H1 (cell line): ENCODE results near the gene DEFB125. TPM values are rescaled to one million over a fixed set of nuclear protein-coding genes. Genes with fewer than 3 reads are reported as not detected.

ENCODE experiments used
- CTCF ChIA-PET: fragments of 300-600 bp; sonication (Branson Sonifier 250); formaldehyde crosslinking; loops from one replicate; lab custom pipeline; 2021; ENCODE audit not compliant: partially characterized antibody; lab: Charles Lee
- POLR2A ChIA-PET: fragments of 300-600 bp; sonication (Branson Sonifier 250); formaldehyde crosslinking; loops from one replicate; lab custom pipeline; 2021; ENCODE audit warnings: inconsistent platforms; ENCODE audit not compliant: partially characterized antibody; lab: Charles Lee
- DNase-seq, 2 experiments: peaks; one replicate each; pipeline versions ENCODE4 v3.0.0 to v3.0.0-alpha.2; 2010 to 2022; ENCODE audit warnings: low spot score in 2 of 2, low read depth in 1 of 2, mixed read lengths in 1 of 2
- FAIRE-seq: peaks from 2 replicates; lab custom pipeline; 2011; peaks lifted over from hg19 to GRCh38; lab: Jason Lieb, UNC
- H2AFZ ChIP-seq: 2 replicates; pipeline ENCODE4 v1.8.1; 2012; ENCODE audit warnings: low read length, inconsistent platforms
- H2AK5ac ChIP-seq: 2 replicates; pipeline ENCODE4 v1.6.1; 2013; ENCODE audit warnings: low read depth, low read length
- H2BK120ac ChIP-seq: replicated peaks from 2 replicates; pipeline ENCODE3; 2013; ENCODE audit warnings: low read depth, low read length, inconsistent platforms
- H2BK12ac ChIP-seq: 2 replicates; pipeline ENCODE4 v1.6.1; 2013; ENCODE audit warnings: low read depth, low read length
- H2BK15ac ChIP-seq: 2 replicates; pipeline ENCODE4 v1.6.1; 2013; ENCODE audit warnings: low read length
- H2BK20ac ChIP-seq: 2 replicates; pipeline ENCODE4 v1.6.1; 2013; ENCODE audit warnings: low read length
- H2BK5ac ChIP-seq: 2 replicates; pipeline ENCODE4 v1.6.1; 2013; ENCODE audit warnings: low read depth, low read length
- H3K14ac ChIP-seq: 2 replicates; pipeline ENCODE4 v1.6.1; 2013; ENCODE audit warnings: inconsistent platforms; ENCODE audit not compliant: insufficient read length
- H3K18ac ChIP-seq: 2 replicates; pipeline ENCODE4 v1.6.1; 2013; ENCODE audit warnings: low read length; ENCODE audit errors: extremely low read depth
- H3K23ac ChIP-seq: 2 replicates; pipeline ENCODE4 v1.6.1; 2013; ENCODE audit warnings: inconsistent platforms; ENCODE audit not compliant: insufficient read length
- H3K23me2 ChIP-seq: 2 replicates; pipeline ENCODE4 v1.6.1; 2013; ENCODE audit warnings: low read depth, low read length
- H3K27ac ChIP-seq: 2 replicates; pipeline ENCODE4 v1.6.1; 2011; ENCODE audit warnings: low read depth, low read length, inconsistent platforms
- H3K27me3 ChIP-seq, 4 experiments: replicated peaks in 1 of 4; 1 replicate in 1 of 4; 2 replicates in 3 of 4; pipeline versions ENCODE4 v1.6.1 to v1.8.1; 2011 to 2013; ENCODE audit warnings: low read length in 3 of 4, mild to moderate bottlenecking in 3 of 4, inconsistent platforms in 2 of 4, mixed read lengths in 2 of 4, moderate library complexity in 1 of 4; ENCODE audit not compliant: control insufficient read depth in 3 of 4, insufficient read depth in 3 of 4; ENCODE audit errors: extremely low read depth in 1 of 4
- H3K36me3 ChIP-seq, 4 experiments: 2 replicates each; pipeline versions ENCODE4 v1.6.1 to v1.8.1; 2011 to 2013; ENCODE audit warnings: mild to moderate bottlenecking in 4 of 4, low read length in 3 of 4, moderate library complexity in 2 of 4, control low read depth in 1 of 4, inconsistent platforms in 1 of 4; ENCODE audit not compliant: insufficient read depth in 4 of 4, control insufficient read depth in 2 of 4
- H3K4ac ChIP-seq: replicated peaks from 2 replicates; pipeline ENCODE3; 2013; ENCODE audit warnings: low read length, low read depth, mixed read lengths, inconsistent platforms; ENCODE audit not compliant: insufficient read length
- H3K4me1 ChIP-seq, 4 experiments: replicated peaks in 1 of 4; 1 replicate in 1 of 4; 2 replicates in 3 of 4; pipeline versions ENCODE4 v1.6.1 to v1.8.1; 2011 to 2013; ENCODE audit warnings: low read length in 3 of 4, inconsistent platforms in 2 of 4, mixed read lengths in 1 of 4; ENCODE audit not compliant: insufficient read depth in 4 of 4, control insufficient read depth in 3 of 4
- H3K4me2 ChIP-seq, 2 experiments: 2 replicates each; pipeline versions ENCODE4 v1.6.1 to v1.8.1; 2011 to 2013; ENCODE audit warnings: low read depth in 2 of 2, low read length in 2 of 2, control low read depth in 1 of 2, inconsistent platforms in 1 of 2, mild to moderate bottlenecking in 1 of 2; ENCODE audit not compliant: insufficient read depth in 1 of 2
- H3K4me3 ChIP-seq, 4 experiments: fragments of 200-600, 300-600 bp in 1 of 4; sonication (generic), shearing (Covaris generic), sonication (Bioruptor Twin) in 1 of 4; 2 replicates each; pipeline versions ENCODE4 v1.5.1 to v1.8.1; 2011 to 2016; ENCODE audit warnings: low read length in 4 of 4, low read depth in 3 of 4, control low read depth in 2 of 4, inconsistent platforms in 2 of 4, mild to moderate bottlenecking in 2 of 4, mixed read lengths in 1 of 4, moderate library complexity in 1 of 4; ENCODE audit not compliant: insufficient read depth in 2 of 4; ENCODE audit errors: extremely low read depth in 1 of 4
- H3K56ac ChIP-seq: replicated peaks from 2 replicates; pipeline ENCODE3; 2013; ENCODE audit warnings: low read depth, mild to moderate bottlenecking, mixed read lengths, low read length, inconsistent platforms; ENCODE audit not compliant: insufficient read length
- H3K79me1 ChIP-seq: 2 replicates; pipeline ENCODE4 v1.6.1; 2013; ENCODE audit warnings: low read depth, low read length, control low read depth
- H3K79me2 ChIP-seq, 2 experiments: 2 replicates each; pipeline versions ENCODE4 v1.6.1 to v1.8.1; 2012 to 2013; ENCODE audit warnings: low read length in 2 of 2, mild to moderate bottlenecking in 2 of 2, inconsistent platforms in 1 of 2; ENCODE audit not compliant: insufficient read depth in 2 of 2, control insufficient read depth in 1 of 2
- H3K9ac ChIP-seq, 4 experiments: replicated peaks in 1 of 4; 1 replicate in 1 of 4; 2 replicates in 3 of 4; pipeline versions ENCODE4 v1.6.1 to v1.8.1; 2011 to 2013; ENCODE audit warnings: low read depth in 3 of 4, low read length in 3 of 4, control low read depth in 2 of 4, mild to moderate bottlenecking in 2 of 4, moderate library complexity in 2 of 4, inconsistent platforms in 1 of 4; ENCODE audit errors: extremely low read depth in 1 of 4
- H3K9me3 ChIP-seq, 2 experiments: 2 replicates each; pipeline versions ENCODE4 v1.6.1 to v1.8.1; 2012 to 2013; ENCODE audit warnings: mild to moderate bottlenecking in 2 of 2, moderate library complexity in 2 of 2, control low read depth in 1 of 2, inconsistent platforms in 1 of 2, low read depth in 1 of 2, low read length in 1 of 2, mixed read lengths in 1 of 2; ENCODE audit not compliant: insufficient read depth in 2 of 2
- H4K20me1 ChIP-seq, 2 experiments: replicated peaks in 1 of 2; 2 replicates each; pipeline versions ENCODE3 to v1.8.1; 2011 to 2013; ENCODE audit warnings: inconsistent platforms in 2 of 2, low read length in 2 of 2, mild to moderate bottlenecking in 1 of 2; ENCODE audit not compliant: insufficient read depth in 2 of 2, control insufficient read depth in 1 of 2
- H4K5ac ChIP-seq: 2 replicates; pipeline ENCODE4 v1.6.1; 2013; ENCODE audit warnings: low read length, low read depth, mixed read lengths, inconsistent platforms; ENCODE audit not compliant: insufficient read length
- H4K8ac ChIP-seq: 2 replicates; pipeline ENCODE4 v1.8.0; 2013; ENCODE audit warnings: mild to moderate bottlenecking, moderate library complexity, low read length, inconsistent platforms; ENCODE audit not compliant: insufficient read depth; ENCODE audit errors: extremely low read depth
- H4K91ac ChIP-seq: replicated peaks from 2 replicates; pipeline ENCODE3; 2013; ENCODE audit warnings: low read length, mixed read lengths, inconsistent platforms; ENCODE audit not compliant: insufficient read length
- ASH2L ChIP-seq: fragments of 200-600, 300-600 bp; sonication (generic); IDR thresholded peaks from one replicate; pipeline ENCODE4 v1.7.1; 2017; ENCODE audit warnings: low read length
- ATF2 ChIP-seq: IDR thresholded peaks from 2 replicates; pipeline ENCODE4 v1.6.1; 2012; ENCODE audit warnings: low read length, inconsistent platforms
- BCL11A ChIP-seq, 2 experiments: IDR thresholded peaks; one replicate each; pipeline ENCODE4 v1.6.1; 2011; ENCODE audit warnings: low read depth in 2 of 2, low read length in 2 of 2, mild to moderate bottlenecking in 2 of 2
- CBX5 ChIP-seq: fragments of 300-800, 300-1000 bp; sonication (generic); IDR thresholded peaks from 2 replicates; pipeline ENCODE4 v1.7.1; 2016; ENCODE audit warnings: antibody characterized with exemption, low read length, low read depth
- CHD2 ChIP-seq: IDR thresholded peaks from 2 replicates; pipeline ENCODE4 v1.6.1; 2012; ENCODE audit warnings: low read length, improper control_type of control experiment
- PHF8 ChIP-seq: fragments of 200-600 bp; sonication (generic); conservative IDR thresholded peaks from 2 replicates; pipeline ENCODE4 v1.7.1; 2012; ENCODE audit warnings: low read depth, mild to moderate bottlenecking, inconsistent platforms, low read length, moderate library complexity
- POLR2A ChIP-seq, 2 experiments: IDR thresholded peaks; 1 replicate in 1 of 2; 2 replicates in 1 of 2; pipeline ENCODE4 v1.6.1; 2011; ENCODE audit warnings: low read depth in 2 of 2, low read length in 2 of 2, mild to moderate bottlenecking in 2 of 2; ENCODE audit errors: control extremely low read depth in 1 of 2
- POLR2AphosphoS5 ChIP-seq: IDR thresholded peaks from 2 replicates; pipeline ENCODE4 v1.6.1; 2011; ENCODE audit warnings: low read depth, low read length
- RBBP5 ChIP-seq: IDR thresholded peaks from 2 replicates; pipeline ENCODE4 v1.7.1; 2012; ENCODE audit warnings: low read depth, mild to moderate bottlenecking, inconsistent platforms, low read length, moderate library complexity, borderline replicate concordance
- RFX5 ChIP-seq: IDR thresholded peaks from 2 replicates; pipeline ENCODE4 v1.6.1; 2011; ENCODE audit warnings: low read depth, low read length, improper control_type of control experiment, borderline replicate concordance
- SIRT6 ChIP-seq: IDR thresholded peaks from one replicate; pipeline ENCODE4 v1.7.1; 2012; ENCODE audit warnings: low read length, inconsistent platforms
- TCF12 ChIP-seq: IDR thresholded peaks from 2 replicates; pipeline ENCODE4 v1.6.1; 2011; ENCODE audit warnings: low read depth, mild to moderate bottlenecking, low read length
- TEAD4 ChIP-seq: IDR thresholded peaks from 2 replicates; pipeline ENCODE4 v1.6.1; 2012; ENCODE audit warnings: low read depth, low read length, inconsistent platforms, mixed read lengths
- USF2 ChIP-seq: IDR thresholded peaks from 2 replicates; pipeline ENCODE4 v1.6.1; 2011; ENCODE audit warnings: low read length, improper control_type of control experiment
- WGBS, 2 experiments: shearing (Covaris generic) in 1 of 2; methylation state at CpG; one replicate each; pipeline versions ENCODE4 v1.1.6 to v1.1.7; 2013 to 2015; ENCODE audit warnings: low lambda C conversion rate in 2 of 2, mixed read lengths in 2 of 2, inconsistent platforms in 1 of 2, low coverage in 1 of 2, missing lambda C conversion rate in 1 of 2; ENCODE audit not compliant: insufficient replicate concordance in 2 of 2, insufficient coverage in 1 of 2, insufficient read length in 1 of 2; ENCODE audit errors: extremely low coverage in 1 of 2, missing lambda C conversion rate in 1 of 2; 5-methylcytosine and 5-hydroxymethylcytosine counted together
- polyA plus RNA-seq, 7 experiments: library from polyadenylated mRNA; depleted of rRNA in 3 of 7; stranded (reverse) in 5 of 7; unstranded in 2 of 7; fragments of >200 nt in 5 of 7; fragments of 200-250 nt in 2 of 7; gene quantifications; 1 replicate in 5 of 7; 2 replicates in 1 of 7; 4 replicates in 1 of 7; pipeline versions ENCODE4 v1.2.1 to v1.2.3, GENCODE V29; 2011 to 2013; ENCODE audit warnings: missing spikeins in 2 of 7, mixed read lengths in 2 of 7
- total RNA-seq: library from RNA; stranded (reverse); fragmentation: NEBNext Ultra II Directional; extraction: Animal tissue kit (Norgen Biotek cat#: 25700); gene quantifications from 2 replicates; pipeline ENCODE4 v1.2.1, GENCODE V29; 2021

Gene DEFB125
- total and polyA plus RNA-seq, 2 of the 8 experiments (the other 6 are each of a cell fraction or from before 2014, with no cell fraction given), result not detected

- 95 to 100% methylated on average over 1 of the region's 1 CpG for WGBS, 2 experiments
- Histone ChIP-seq H3K18ac (no peak overlapping the region), H2AFZ (no peak overlapping the region), H2BK20ac (no peak overlapping the region), H3K9me3 (peaks cover 14 to 54% of the 10 kb centered on the region in 2 experiments), H3K56ac (no peak overlapping the region), H3K79me2 (no peaks in the 10 kb centered on the region), H3K27me3 (no peaks in the 10 kb centered on the region), H3K23me2 (peaks cover 55% of the 10 kb centered on the region; the same call in 1 of the 2 replicates), H4K5ac (no peak overlapping the region), H3K14ac (no peak overlapping the region), H2BK5ac (no peak overlapping the region), H4K8ac (no peak overlapping the region), H2BK15ac (no peak overlapping the region), H2BK120ac (no peak overlapping the region), H3K4me2 (no peak overlapping the region), H3K79me1 (no peaks in the 10 kb centered on the region), H3K36me3 (no peaks in the 10 kb centered on the region), H2BK12ac (no peak overlapping the region), H4K20me1 (peaks cover 0 to 4% of the 10 kb centered on the region in 2 experiments), H2AK5ac (no peak overlapping the region), H3K4me1 (no peaks in the 10 kb centered on the region), H4K91ac (no peak overlapping the region), H3K9ac (no peak overlapping the region), H3K4ac (no peak overlapping the region), H3K23ac (no peak overlapping the region), H3K27ac (no peak overlapping the region), H3K4me3 (no peak overlapping the region)
- POLR2A ChIA-PET, result no interaction called here
- FAIRE-seq, result no peak
- CTCF ChIA-PET, result no interaction called here
- no peak for DNase-seq
- no peak for TF ChIP-seq USF2
- no peak for TF ChIP-seq POLR2AphosphoS5
- TF ChIP-seq RFX5, result no peak
- TF ChIP-seq CBX5, result no peak
- no peak for TF ChIP-seq PHF8
- TF ChIP-seq TEAD4, result no peak
- TF ChIP-seq RBBP5, result no peak
- TF ChIP-seq ASH2L, result no peak
- TF ChIP-seq BCL11A (IDR thresholded peaks at IDR 0.05; ENCODE audit: low read depth in 2 of 2, low read length in 2 of 2), result no peak
- TF ChIP-seq ATF2, result no peak
- TF ChIP-seq SIRT6, result no peak
- no peak for TF ChIP-seq POLR2A (IDR thresholded peaks at IDR 0.05; ENCODE audit: control extremely low read depth in 1 of 2, low read depth in 2 of 2, low read length in 2 of 2)
- no peak for TF ChIP-seq CHD2
- no peak for TF ChIP-seq TCF12
These were observed 26.2 kb upstream of the DEFB125 start for GRCh38 chr20:61230-61629.
